ENCODE data around the gene SLC7A11. TPM values are rescaled to one million over a fixed set of nuclear protein-coding genes. Genes with fewer than 3 reads are reported as not detected.

Gene SLC7A11
- total RNA-seq, 1 donor from 2014 or later, result 33.8 TPM

- no peak for FAIRE-seq
- Histone ChIP-seq H3K4me2 (ENCODE audit: low read length) (no peak overlapping the region), H3K27ac (ENCODE audit: low read depth, low read length) (peak overlapping the region; percentile 52)
These were observed 5.5 kb upstream of the SLC7A11 start for GRCh38 chr4:138247643-138248042.

DNA sequence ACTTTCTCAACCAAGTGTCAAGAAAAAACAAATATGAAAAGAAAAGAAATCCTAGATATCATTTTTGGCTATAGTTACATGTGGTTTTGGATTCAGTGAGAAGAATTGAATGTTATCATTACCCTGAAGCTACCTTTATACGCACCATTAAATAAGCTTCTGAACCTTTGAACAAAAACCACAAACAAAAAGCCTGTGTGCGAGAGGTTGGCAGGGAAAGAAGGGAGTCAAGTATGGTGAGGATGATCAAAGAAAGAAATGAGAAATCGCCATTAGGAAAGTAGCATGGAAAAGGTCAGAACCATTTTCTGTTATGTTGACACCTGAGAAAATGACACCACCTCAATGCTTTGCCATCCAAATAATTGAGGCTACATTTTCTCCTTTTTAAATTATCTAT, 1.2 kb upstream of the SLC7A11 start:
- Histone ChIP-seq H3K36me3 (ENCODE audit: insufficient read depth, low read length) (no peaks in the 10 kb centered on the region), H3K27me3 (ENCODE audit: insufficient read depth, low read length) (no peaks in the 10 kb centered on the region), H4K20me1 (ENCODE audit: insufficient read depth, low read length) (no peaks in the 10 kb centered on the region), H3K4me1 (ENCODE audit: insufficient read depth, low read length) (peaks cover 8% of the 10 kb centered on the region), H2AFZ (ENCODE audit: low read depth, low read length) (peak overlapping the region; percentile 39), H3K79me2 (ENCODE audit: insufficient read depth, low read length) (peaks cover 35% of the 10 kb centered on the region), H3K27ac (ENCODE audit: low read depth, low read length) (peak overlapping the region; percentile 91), H3K9ac (ENCODE audit: low read length) (no peak overlapping the region), H3K4me2 (ENCODE audit: low read length) (peak overlapping the region; percentile 19), H3K4me3 (ENCODE audit: insufficient read depth, low read depth, low read length) (no peak overlapping the region), H3K9me3 (ENCODE audit: insufficient read depth, low read depth, low read length) (no peaks in the 10 kb centered on the region)
- peak; percentile 71 for DNase-seq (ENCODE audit: low read depth)
- H3K36me3 Mint-ChIP-seq (ENCODE audit: low read depth, unreplicated experiment), result peaks cover 2% of the 10 kb centered on the region
- H3K27ac Mint-ChIP-seq (ENCODE audit: unreplicated experiment), result peak overlapping the region; percentile 79
- H3K4me1 Mint-ChIP-seq (ENCODE audit: low read depth, unreplicated experiment), result peaks cover 2% of the 10 kb centered on the region
- H3K27me3 Mint-ChIP-seq (ENCODE audit: low read depth, unreplicated experiment), result no peaks in the 10 kb centered on the region
- no peaks in the 10 kb centered on the region for H3K9me3 Mint-ChIP-seq (ENCODE audit: unreplicated experiment)
- no peak for TF ChIP-seq EZH2 (IDR thresholded peaks at IDR 0.05; ENCODE audit: insufficient read depth, low read length)
- TF ChIP-seq, protein P1, sequence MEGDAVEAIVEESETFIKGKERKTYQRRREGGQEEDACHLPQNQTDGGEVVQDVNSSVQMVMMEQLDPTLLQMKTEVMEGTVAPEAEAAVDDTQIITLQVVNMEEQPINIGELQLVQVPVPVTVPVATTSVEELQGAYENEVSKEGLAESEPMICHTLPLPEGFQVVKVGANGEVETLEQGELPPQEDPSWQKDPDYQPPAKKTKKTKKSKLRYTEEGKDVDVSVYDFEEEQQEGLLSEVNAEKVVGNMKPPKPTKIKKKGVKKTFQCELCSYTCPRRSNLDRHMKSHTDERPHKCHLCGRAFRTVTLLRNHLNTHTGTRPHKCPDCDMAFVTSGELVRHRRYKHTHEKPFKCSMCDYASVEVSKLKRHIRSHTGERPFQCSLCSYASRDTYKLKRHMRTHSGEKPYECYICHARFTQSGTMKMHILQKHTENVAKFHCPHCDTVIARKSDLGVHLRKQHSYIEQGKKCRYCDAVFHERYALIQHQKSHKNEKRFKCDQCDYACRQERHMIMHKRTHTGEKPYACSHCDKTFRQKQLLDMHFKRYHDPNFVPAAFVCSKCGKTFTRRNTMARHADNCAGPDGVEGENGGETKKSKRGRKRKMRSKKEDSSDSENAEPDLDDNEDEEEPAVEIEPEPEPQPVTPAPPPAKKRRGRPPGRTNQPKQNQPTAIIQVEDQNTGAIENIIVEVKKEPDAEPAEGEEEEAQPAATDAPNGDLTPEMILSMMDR (IDR thresholded peaks at IDR 0.05; ENCODE audit: insufficient read depth, low read depth, low read length), result no peak
- H3K4me3 Mint-ChIP-seq (ENCODE audit: unreplicated experiment), result no peak overlapping the region
- FAIRE-seq, result no peak

More at GRCh38 chr4:138247643-138248042, 5.5 kb upstream of the SLC7A11 start:
- Histone ChIP-seq H3K9me3 (ENCODE audit: insufficient read depth, low read depth, low read length) (no peaks in the 10 kb centered on the region), H4K20me1 (ENCODE audit: insufficient read depth, low read length) (no peaks in the 10 kb centered on the region), H3K79me2 (ENCODE audit: insufficient read depth, low read length) (no peaks in the 10 kb centered on the region), H3K27me3 (ENCODE audit: insufficient read depth, low read length) (no peaks in the 10 kb centered on the region), H3K9ac (ENCODE audit: low read length) (no peak overlapping the region), H2AFZ (ENCODE audit: low read depth, low read length) (peak overlapping the region; percentile 35), H3K36me3 (ENCODE audit: insufficient read depth, low read length) (no peaks in the 10 kb centered on the region), H3K4me1 (ENCODE audit: insufficient read depth, low read length) (peaks cover 8% of the 10 kb centered on the region), H3K4me3 (ENCODE audit: insufficient read depth, low read depth, low read length) (no peak overlapping the region)
- peak overlapping the region; percentile 62 for H3K27ac Mint-ChIP-seq (ENCODE audit: unreplicated experiment)
- TF ChIP-seq EZH2 (IDR thresholded peaks at IDR 0.05; ENCODE audit: insufficient read depth, low read length), result no peak
- TF ChIP-seq, protein P1 (IDR thresholded peaks at IDR 0.05; ENCODE audit: insufficient read depth, low read depth, low read length), result no peak
- no peaks in the 10 kb centered on the region for H3K27me3 Mint-ChIP-seq (ENCODE audit: low read depth, unreplicated experiment)
- DNase-seq (ENCODE audit: low read depth), result no peak
- no peaks in the 10 kb centered on the region for H3K9me3 Mint-ChIP-seq (ENCODE audit: unreplicated experiment)
- peaks cover 2% of the 10 kb centered on the region for H3K4me1 Mint-ChIP-seq (ENCODE audit: low read depth, unreplicated experiment)
- no peaks in the 10 kb centered on the region for H3K36me3 Mint-ChIP-seq (ENCODE audit: low read depth, unreplicated experiment)
- no peak overlapping the region for H3K4me3 Mint-ChIP-seq (ENCODE audit: unreplicated experiment)

- H3K4me3 ChIP-seq (ENCODE audit: insufficient read depth, low read depth, low read length), result peak overlapping the region; percentile 57
- Mint-ChIP-seq H3K4me3 (ENCODE audit: unreplicated experiment) (peak overlapping the region; percentile 98), H3K27ac (ENCODE audit: unreplicated experiment) (peak overlapping the region; percentile 99), H3K9me3 (ENCODE audit: unreplicated experiment) (no peaks in the 10 kb centered on the region), H3K27me3 (ENCODE audit: low read depth, unreplicated experiment) (no peaks in the 10 kb centered on the region), H3K36me3 (ENCODE audit: low read depth, unreplicated experiment) (peaks cover 2% of the 10 kb centered on the region), H3K4me1 (ENCODE audit: low read depth, unreplicated experiment) (peaks cover 2% of the 10 kb centered on the region)
- no peaks in the 10 kb centered on the region for H4K20me1 ChIP-seq (ENCODE audit: insufficient read depth, low read length)
- H3K9me3 ChIP-seq (ENCODE audit: insufficient read depth, low read depth, low read length), result no peaks in the 10 kb centered on the region
- no peak overlapping the region for H2AFZ ChIP-seq (ENCODE audit: low read depth, low read length)
- peaks cover 8% of the 10 kb centered on the region for H3K4me1 ChIP-seq (ENCODE audit: insufficient read depth, low read length)
- DNase-seq (ENCODE audit: low read depth) (no peak), FAIRE-seq (no peak)
- H3K4me2 ChIP-seq (ENCODE audit: low read length), result peak overlapping the region; percentile 85
- H3K27me3 ChIP-seq (ENCODE audit: insufficient read depth, low read length), result no peaks in the 10 kb centered on the region
- peak overlapping the region; percentile 91 for H3K27ac ChIP-seq (ENCODE audit: low read depth, low read length)
- H3K9ac ChIP-seq (ENCODE audit: low read length), result peak overlapping the region; percentile 84
- H3K36me3 ChIP-seq (ENCODE audit: insufficient read depth, low read length), result no peaks in the 10 kb centered on the region
- TF ChIP-seq, protein P1 (IDR thresholded peaks at IDR 0.05; ENCODE audit: insufficient read depth, low read depth, low read length), result no peak
- no peak for TF ChIP-seq EZH2 (IDR thresholded peaks at IDR 0.05; ENCODE audit: insufficient read depth, low read length)
- peaks cover 40% of the 10 kb centered on the region for H3K79me2 ChIP-seq (ENCODE audit: insufficient read depth, low read length)
These were observed 646 bp upstream of the SLC7A11 start for GRCh38 chr4:138242834-138243156.

All from astrocyte (in vitro differentiated cells and primary cell).